NCI-H1048 (cell line): Measurements from ENCODE around the gene GOLGA7B.
"Not testable (repeated sequence)": the region's sequence is repeated elsewhere in the genome, so short reads cannot be mapped to it uniquely, and the experiment has no call there.

Source experiments
- DNase-seq: peaks from one replicate; lab custom pipeline; 2025; lab: John Stamatoyannopoulos, UW

The GOLGA7B gene

DNA sequence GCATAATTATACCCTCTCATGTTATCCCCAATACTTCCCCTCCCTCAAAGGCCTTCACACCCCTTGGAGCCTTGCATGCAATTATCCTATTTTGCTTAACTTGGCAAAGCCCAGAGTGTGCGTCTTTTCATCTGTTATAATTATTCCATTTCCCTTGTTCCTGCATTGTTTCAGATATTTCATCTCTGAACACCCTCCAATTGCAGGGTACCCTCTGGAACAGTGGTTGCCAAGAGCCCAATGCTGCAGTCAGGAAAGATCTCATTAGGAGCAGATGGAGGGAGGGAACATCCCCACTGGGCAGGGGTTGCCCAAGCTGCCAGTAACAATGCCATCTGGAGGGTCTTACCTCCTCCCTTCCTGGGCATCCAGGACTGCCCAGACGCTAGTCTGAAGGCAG lies 18.4 kb upstream of the GOLGA7B start:
- DNase-seq: no peak

DNA sequence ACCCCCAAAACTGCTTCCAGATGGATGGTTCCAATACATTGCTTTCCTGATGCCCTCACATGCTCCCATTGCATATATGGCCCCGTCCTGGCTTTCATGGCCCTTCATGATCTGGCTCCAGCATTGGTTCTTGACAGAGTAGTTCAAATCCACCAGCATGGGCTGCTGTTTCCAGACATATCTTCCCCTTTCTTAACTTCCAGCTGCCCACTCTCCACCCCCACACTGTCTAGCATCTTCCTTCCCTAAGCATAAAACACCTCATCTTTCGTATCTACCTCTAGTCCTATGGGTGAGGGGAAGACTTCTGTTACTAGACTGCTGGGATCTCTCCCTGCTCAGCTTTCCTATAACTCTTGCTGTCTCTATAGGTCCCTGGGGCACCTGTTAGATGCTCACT lies 13.2 kb upstream of the GOLGA7B start:
- no peak for DNase-seq

DNA sequence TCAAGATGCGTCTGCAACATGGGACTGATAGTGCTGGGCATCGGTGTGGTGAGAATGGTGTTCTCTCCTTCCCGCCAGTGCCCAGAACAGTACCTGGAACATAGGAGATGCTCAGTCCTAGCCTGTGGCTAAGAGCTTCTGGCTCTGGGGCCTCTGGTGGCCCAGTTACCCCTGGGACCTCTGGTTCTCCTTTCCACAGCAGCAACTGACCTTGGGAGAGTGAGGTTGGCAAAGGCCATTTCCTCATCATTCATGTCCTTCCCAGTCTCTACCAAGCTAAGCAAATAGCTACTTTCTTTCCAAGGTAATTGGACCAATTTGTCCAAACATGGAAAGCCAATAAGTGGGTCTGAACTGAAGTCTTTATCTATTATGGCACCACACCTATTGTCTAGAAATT lies 11.6 kb upstream of the GOLGA7B start:
- no peak for DNase-seq

DNA sequence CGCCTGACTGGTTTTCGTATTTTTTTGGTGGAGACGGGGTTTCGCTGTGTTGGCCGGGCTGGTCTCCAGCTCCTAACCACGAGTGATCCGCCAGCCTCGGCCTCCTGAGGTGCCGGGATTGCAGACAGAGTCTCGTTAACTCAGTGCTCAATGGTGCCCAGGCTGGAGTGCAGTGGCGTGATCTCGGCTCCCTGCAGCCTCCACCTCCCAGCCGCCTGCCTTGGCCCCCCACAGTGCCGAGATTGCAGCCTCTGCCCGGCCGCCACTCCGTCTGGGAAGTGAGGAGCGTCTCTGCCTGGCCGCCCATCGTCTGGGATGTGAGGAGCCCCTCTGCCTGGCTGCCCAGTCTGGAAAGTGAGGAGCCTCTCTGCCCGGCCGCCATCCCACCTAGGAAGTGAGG lies 8.5 kb upstream of the GOLGA7B start:
- not testable (repeated sequence) for DNase-seq

- not testable (repeated sequence) for DNase-seq
These were observed 7.5 kb upstream of the GOLGA7B start for GRCh38 chr10:97842114-97842513.

- no peak for DNase-seq
These were observed 6.9 kb upstream of the GOLGA7B start for GRCh38 chr10:97842656-97843280.

GRCh38 chr10:97843281-97843671 lies 6.4 kb upstream of the GOLGA7B start:
- no peak for DNase-seq

DNA sequence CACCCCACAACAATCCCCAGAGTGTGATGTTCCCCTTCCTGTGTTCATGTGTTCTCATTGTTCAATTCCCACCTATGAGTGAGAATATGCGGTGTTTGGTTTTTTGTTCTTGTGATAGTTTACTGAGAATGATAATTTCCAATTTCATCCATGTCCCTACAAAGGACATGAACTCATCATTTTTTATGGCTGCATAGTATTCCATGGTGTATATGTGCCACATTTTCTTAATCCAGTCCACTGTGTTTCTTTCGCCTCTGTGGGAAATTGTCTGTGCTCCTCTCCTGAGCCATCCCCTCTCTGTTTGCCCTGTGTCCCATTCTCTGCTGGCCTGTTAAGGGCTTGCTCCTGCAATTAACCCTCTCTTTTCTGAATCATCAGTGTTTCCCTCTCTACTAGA lies 5.7 kb upstream of the GOLGA7B start:
- not testable (repeated sequence) for DNase-seq

GRCh38 chr10:97844678-97845077 lies 5.0 kb upstream of the GOLGA7B start:
- DNase-seq: no peak

DNA sequence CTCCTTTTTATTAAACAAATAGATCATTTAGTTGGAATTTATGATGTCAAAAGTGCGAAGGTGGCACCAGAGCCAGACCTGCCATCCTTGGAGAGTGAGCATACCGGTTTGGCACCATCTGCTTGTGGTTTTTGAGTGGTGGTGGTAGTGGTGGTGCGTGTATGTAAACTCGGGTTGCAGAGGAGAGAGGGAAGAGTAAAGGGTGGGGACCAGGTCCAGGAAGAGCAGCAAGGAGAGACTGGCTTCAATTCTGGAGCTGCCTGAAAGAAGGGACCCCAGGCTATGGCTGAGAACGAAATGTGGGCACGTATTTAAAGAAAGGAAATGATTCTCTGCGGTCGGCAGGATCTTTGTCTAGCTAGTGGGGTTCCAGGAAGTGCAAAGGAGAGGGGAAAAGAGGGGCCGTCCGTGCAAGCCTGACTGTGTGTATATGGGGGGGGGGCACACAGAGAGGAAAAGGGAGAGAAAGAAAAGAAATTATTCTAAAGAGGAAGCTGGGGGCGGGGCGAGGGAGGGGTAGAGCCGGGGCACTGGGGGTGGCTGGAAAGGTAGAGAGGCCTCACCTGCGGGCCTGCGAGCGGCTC lies 448 bp upstream of the GOLGA7B start:
- DNase-seq: no peak

DNA sequence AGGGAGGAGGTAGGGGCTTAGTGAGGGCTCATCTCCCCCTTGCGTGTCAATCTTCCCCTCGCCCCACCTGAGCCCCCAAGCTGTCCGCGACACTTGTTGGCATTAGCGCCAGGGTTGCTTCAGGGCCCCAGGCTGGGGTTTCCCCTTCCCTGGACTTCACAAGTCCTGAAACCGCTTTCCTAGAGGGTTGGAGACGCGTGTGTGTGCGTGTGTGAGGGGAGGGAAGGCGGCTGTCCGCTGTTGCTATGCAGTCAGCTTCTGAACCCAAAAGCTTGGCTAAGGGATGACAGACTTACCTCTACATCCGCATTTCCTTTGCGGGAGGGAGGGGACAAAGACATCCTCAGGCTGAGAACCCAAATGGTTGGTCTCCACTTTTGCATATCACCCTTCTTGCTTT lies 803 bp downstream of the GOLGA7B start:
- DNase-seq: no peak

GRCh38 chr10:97851341-97852001 lies 1.8 kb downstream of the GOLGA7B start:
- DNase-seq: no peak

DNA sequence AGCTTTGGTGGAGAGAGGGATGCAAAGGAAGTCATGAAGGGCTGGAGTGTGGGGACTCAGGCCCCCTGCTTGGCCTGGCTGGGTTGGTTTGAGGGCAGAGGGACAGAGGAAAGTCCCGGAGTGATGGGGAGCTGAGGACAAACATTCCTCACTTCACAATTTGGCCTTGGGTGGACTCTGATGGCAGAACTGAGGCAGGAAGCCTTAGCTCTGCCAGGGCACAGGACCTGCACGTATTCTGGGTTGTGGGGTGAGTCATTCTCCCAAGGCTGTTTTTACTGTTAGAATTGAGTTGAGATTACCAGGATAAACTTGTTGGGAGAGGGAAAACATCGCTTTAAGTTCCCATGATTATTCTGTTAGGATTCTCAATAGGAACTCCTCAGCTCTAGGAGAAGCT lies 2.6 kb downstream of the GOLGA7B start:
- DNase-seq: no peak

DNA sequence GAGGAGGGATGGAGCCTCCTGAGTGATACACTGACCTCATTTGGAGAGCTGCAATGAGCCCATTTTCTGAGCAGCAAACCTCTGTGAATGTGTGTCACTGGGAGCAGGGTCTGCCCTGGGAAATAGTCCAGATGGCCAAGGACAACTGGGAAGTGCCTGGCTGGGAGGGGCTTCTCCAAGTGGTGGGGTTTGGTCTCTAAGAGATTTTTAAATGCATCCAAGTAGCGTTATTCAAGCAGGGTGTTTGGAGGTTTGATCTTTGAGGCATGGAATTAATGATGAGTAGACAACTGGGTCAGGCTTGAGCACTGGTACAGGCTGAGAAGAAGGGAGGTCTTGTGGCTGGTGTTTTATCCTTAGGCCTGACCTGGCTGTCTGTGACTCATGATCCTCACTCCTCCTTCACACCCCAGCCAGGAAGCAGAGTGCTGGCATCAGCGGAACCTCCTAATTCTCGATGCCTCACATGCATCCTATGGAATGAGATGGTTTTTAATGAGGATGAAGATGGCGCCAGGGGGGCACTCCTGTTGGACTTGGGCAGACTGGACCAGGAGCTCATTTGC lies 3.3 kb downstream of the GOLGA7B start:
- DNase-seq: no peak

DNA sequence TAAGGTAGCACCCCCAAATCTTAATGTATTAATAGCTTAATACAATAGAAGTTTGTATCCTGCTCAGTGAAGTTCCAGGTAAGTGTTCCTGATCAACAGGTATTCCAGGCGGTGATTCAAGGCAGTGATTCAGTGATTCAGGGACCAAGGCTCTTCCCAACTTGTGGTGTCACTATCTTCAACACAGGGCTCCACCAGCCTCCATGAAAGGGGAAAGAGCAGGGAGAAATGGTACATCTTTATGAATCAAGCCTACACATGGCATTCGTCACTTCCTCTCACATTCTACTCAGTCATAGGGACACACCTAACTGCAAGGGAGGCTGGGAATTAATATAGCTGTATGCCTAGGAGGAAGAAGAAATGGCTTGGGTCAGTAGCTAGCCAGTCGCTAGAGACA lies 5.1 kb downstream of the GOLGA7B start:
- DNase-seq: no peak

- DNase-seq: no peak
These were observed 8.4 kb downstream of the GOLGA7B start for GRCh38 chr10:97858001-97858439.

DNA sequence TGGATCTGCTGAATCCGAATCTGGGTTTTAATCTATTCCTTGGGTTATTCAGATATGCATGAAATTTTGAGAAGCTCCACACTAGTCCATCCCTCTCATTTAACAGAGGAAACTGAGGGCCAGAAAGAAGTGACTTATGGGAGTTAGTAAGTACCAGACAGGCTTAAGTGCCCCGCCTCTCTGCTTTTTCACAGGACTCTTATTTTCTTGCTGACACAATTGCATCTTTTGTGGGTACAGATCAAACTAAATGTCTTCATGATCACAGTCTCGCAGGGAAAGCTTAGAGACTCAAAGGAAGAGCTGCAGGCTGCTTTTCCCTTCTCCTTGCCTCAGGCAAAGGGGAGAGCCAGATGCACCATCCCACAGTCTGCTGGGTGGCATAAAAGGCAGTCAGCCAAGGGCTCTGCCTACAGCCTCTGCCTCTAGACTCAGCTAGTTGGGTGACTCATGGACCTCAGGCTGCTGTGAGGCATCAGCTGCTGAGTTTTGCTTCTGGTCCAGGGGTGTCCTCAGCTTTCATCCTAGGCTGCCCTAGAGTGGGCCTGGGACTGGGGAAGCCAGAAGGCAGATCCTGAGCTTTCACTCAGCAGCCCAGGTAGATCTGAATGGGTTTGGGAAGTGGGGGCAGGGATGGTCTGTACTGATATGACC lies 11.6 kb downstream of the GOLGA7B start:
- DNase-seq: no peak

- DNase-seq: no peak
These were observed 12.3 kb downstream of the GOLGA7B start for GRCh38 chr10:97861924-97862323.

DNA sequence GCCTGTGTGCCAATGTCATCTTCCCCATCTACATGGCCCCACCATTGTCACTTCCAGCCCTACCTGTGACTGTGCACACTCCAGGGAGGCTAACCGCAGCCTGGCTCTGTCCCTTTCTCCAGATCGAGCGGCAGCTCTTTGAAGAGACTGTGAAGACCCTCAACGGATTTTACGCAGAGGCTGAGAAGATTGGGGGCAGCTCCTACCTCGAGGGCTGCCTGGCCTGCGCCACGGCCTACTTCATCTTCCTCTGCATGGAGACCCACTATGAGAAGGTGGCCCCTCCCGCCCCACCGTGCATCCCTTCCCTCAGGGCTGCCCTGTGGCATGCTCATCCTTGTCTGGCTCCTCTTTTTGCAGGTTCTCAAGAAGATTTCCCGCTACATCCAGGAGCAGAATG lies 14.2 kb downstream of the GOLGA7B start:
- no peak for DNase-seq

GRCh38 chr10:97865488-97865887 lies 15.8 kb downstream of the GOLGA7B start:
- no peak for DNase-seq

- no peak for DNase-seq
These were observed 17.0 kb downstream of the GOLGA7B start for GRCh38 chr10:97866524-97867219.

- no peak for DNase-seq
These were observed 17.7 kb downstream of the GOLGA7B start for GRCh38 chr10:97867220-97867800.
